Activated CD4-positive, alpha-beta T cell treated with anti-CD3 and anti-CD28 coated beads for 4 hours (primary cell): ENCODE measurements around the gene HLA-DQA1.
"Not testable (repeated sequence)": the region's sequence is repeated elsewhere in the genome, so short reads cannot be mapped to it uniquely, and the experiment has no call there.

ENCODE experiments used
- DNase-seq, 2 donors: peaks; one replicate each; pipeline ENCODE4 v3.0.0-alpha.2; 2020

The HLA-DQA1 gene

GRCh38 chr6:32622545-32623401 lies 14.4 kb upstream of the HLA-DQA1 start:
- peak; percentile 43 to 59 for DNase-seq

- peak in 1 of 2 donors; percentile 1 for DNase-seq
Measured at GRCh38 chr6:32623693-32624092, 13.5 kb upstream of the HLA-DQA1 start.

GRCh38 chr6:32624565-32624964 lies 12.6 kb upstream of the HLA-DQA1 start:
- DNase-seq = no peak

- DNase-seq = no peak
Measured at GRCh38 chr6:32625137-32625536, 12.1 kb upstream of the HLA-DQA1 start.

- DNase-seq = no peak
Measured at GRCh38 chr6:32627249-32627648, 10.0 kb upstream of the HLA-DQA1 start.

- DNase-seq = peak in 1 of 2 donors; percentile 16
Measured at GRCh38 chr6:32627831-32628230, 9.4 kb upstream of the HLA-DQA1 start.

- not testable (repeated sequence) for DNase-seq
Measured at GRCh38 chr6:32629793-32630192, 7.4 kb upstream of the HLA-DQA1 start.

- no peak for DNase-seq
Measured at GRCh38 chr6:32635526-32636123, 1.6 kb upstream of the HLA-DQA1 start.

- no peak for DNase-seq
Measured at GRCh38 chr6:32637883-32638282, 677 bp downstream of the HLA-DQA1 start.

- no peak for DNase-seq
Measured at GRCh38 chr6:32638532-32639219, 1.5 kb downstream of the HLA-DQA1 start.

- no peak for DNase-seq
Measured at GRCh38 chr6:32639440-32640394, 2.5 kb downstream of the HLA-DQA1 start.

- DNase-seq = no peak
Measured at GRCh38 chr6:32641122-32641521, 3.9 kb downstream of the HLA-DQA1 start.

- not testable (repeated sequence) for DNase-seq
Measured at GRCh38 chr6:32641785-32642719, 4.8 kb downstream of the HLA-DQA1 start.

- DNase-seq = no peak
Measured at GRCh38 chr6:32642720-32643106, 5.5 kb downstream of the HLA-DQA1 start.

GRCh38 chr6:32643904-32644303 lies 6.7 kb downstream of the HLA-DQA1 start:
- no peak for DNase-seq

GRCh38 chr6:32645047-32645703 lies 8.0 kb downstream of the HLA-DQA1 start:
- no peak for DNase-seq

- DNase-seq = no peak
Measured at GRCh38 chr6:32655203-32655710, 18.1 kb downstream of the HLA-DQA1 start.

- DNase-seq = not testable (repeated sequence)
Measured at GRCh38 chr6:32657329-32657728, 20.1 kb downstream of the HLA-DQA1 start.

- not testable (repeated sequence) for DNase-seq
Measured at GRCh38 chr6:32657819-32658218, 20.6 kb downstream of the HLA-DQA1 start.

- no peak for DNase-seq
Measured at GRCh38 chr6:32658268-32658897, 21.2 kb downstream of the HLA-DQA1 start.
